Mesodermal cell (in vitro differentiated cells): Measurements from ENCODE around the gene NR5A2. TPM values are rescaled to one million over a fixed set of nuclear protein-coding genes. Genes with fewer than 3 reads are reported as not detected.

ENCODE experiments used
- H3K27ac ChIP-seq: 2 replicates; pipeline ENCODE4 v1.7.0; 2013; ENCODE audit warnings: mild to moderate bottlenecking, low read depth, low read length, moderate library complexity; ENCODE audit not compliant: severe bottlenecking
- H3K36me3 ChIP-seq: 2 replicates; pipeline ENCODE4 v1.7.1; 2013; ENCODE audit warnings: mild to moderate bottlenecking, low read length, moderate library complexity; ENCODE audit not compliant: control insufficient read depth, insufficient read depth
- H3K4me1 ChIP-seq: one replicate; pipeline ENCODE4 v1.7.1; 2013; ENCODE audit warnings: mild to moderate bottlenecking, low read length; ENCODE audit not compliant: insufficient read depth, control insufficient read depth, poor library complexity, severe bottlenecking
- H3K4me3 ChIP-seq: 2 replicates; pipeline ENCODE4 v1.7.0; 2013; ENCODE audit warnings: low read length, control low read depth, mild to moderate bottlenecking; ENCODE audit not compliant: insufficient read depth, poor library complexity, severe bottlenecking; ENCODE audit errors: extremely low read depth
- H3K9me3 ChIP-seq: 2 replicates; pipeline ENCODE4 v1.7.1; 2013; ENCODE audit warnings: mild to moderate bottlenecking, low read length, moderate library complexity; ENCODE audit not compliant: control insufficient read depth
- WGBS, 2 experiments: methylation state at CpG; one replicate each; pipeline ENCODE4 v1.1.5; 2013; ENCODE audit warnings: missing lambda C conversion rate in 2 of 2; ENCODE audit not compliant: insufficient coverage in 2 of 2; 5-methylcytosine and 5-hydroxymethylcytosine counted together
- polyA plus RNA-seq, 2 experiments: library from polyadenylated mRNA; stranded (reverse); fragments of 50-300 nt; gene quantifications; one replicate each; pipeline ENCODE4 v1.2.3, GENCODE V29; 2013

NR5A2 gene
- polyA plus RNA-seq (2013, experiment 1 of 2) = 1.4 TPM
- polyA plus RNA-seq (2013, experiment 2 of 2) = 1.5 TPM

GRCh38 chr1:200027264-200027823 is at the start of gene NR5A2:
Gene NR5A2 (plus strand): TSS chr1:200027710. CDS start chr1:200027848, 138 bp downstream.
- Histone ChIP-seq H3K4me3 (peak within 1 kb of the TSS; percentile 46), H3K27ac (no peak within 1 kb of the TSS)
- 100% methylated on average over 1 of the region's 1 CpG; no CpG with 5 or more reads in 1 of the 2 experiments for WGBS, 2 experiments

GRCh38 chr1:199978408-199978940 is 49.0 kb upstream of the NR5A2 start:
- Histone ChIP-seq H3K36me3 (no peaks in the 10 kb centered on the region), H3K4me1 (no peaks in the 10 kb centered on the region), H3K27ac (no peak overlapping the region), H3K4me3 (no peak overlapping the region), H3K9me3 (no peaks in the 10 kb centered on the region)
- 79 to 85% methylated on average over 2 to 6 of the region's 7 CpGs for WGBS, 2 experiments

More at GRCh38 chr1:200027264-200027823, at the start of gene NR5A2:
- Histone ChIP-seq H3K36me3 (no peaks in the 10 kb centered on the region), H3K4me1 (no peaks in the 10 kb centered on the region), H3K9me3 (no peaks in the 10 kb centered on the region)

- H3K4me3 ChIP-seq = no peak overlapping the region
- WGBS, 2 experiments = no CpG with 5 or more reads among the region's 1 CpG
- no peaks in the 10 kb centered on the region for H3K4me1 ChIP-seq
- H3K27ac ChIP-seq = no peak overlapping the region
- H3K36me3 ChIP-seq = no peaks in the 10 kb centered on the region
- H3K9me3 ChIP-seq = no peaks in the 10 kb centered on the region
Measured at GRCh38 chr1:199979071-199979470, 48.4 kb upstream of the NR5A2 start.

DNA sequence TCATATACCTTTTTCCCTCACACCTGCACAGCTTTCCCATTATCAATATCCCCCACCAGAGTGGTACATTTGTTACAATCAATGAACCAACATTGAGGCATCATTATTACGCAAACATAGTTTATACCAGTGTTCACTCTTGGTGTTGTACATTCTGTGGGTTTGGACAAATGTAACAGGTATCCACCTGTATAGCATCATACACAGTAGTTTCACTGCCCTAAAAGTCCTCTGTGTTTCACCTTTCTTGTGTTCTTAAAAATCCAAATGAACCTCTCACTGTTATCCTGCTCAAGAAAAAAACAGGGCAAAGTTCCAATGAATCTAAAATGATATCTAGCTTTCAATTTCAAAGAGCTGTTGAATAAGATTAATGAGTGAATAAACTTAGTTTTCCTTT is 45.9 kb upstream of the NR5A2 start:
- no CpG with 5 or more reads among the region's 1 CpG for WGBS, 2 experiments
- Histone ChIP-seq H3K4me1 (no peaks in the 10 kb centered on the region), H3K27ac (no peak overlapping the region), H3K9me3 (no peaks in the 10 kb centered on the region), H3K36me3 (no peaks in the 10 kb centered on the region), H3K4me3 (no peak overlapping the region)

- no peak overlapping the region for H3K27ac ChIP-seq
- no peak overlapping the region for H3K4me3 ChIP-seq
- 87 to 96% methylated on average over 6 of the region's 6 CpGs for WGBS, 2 experiments
- H3K4me1 ChIP-seq = no peaks in the 10 kb centered on the region
- H3K36me3 ChIP-seq = no peaks in the 10 kb centered on the region
- no peaks in the 10 kb centered on the region for H3K9me3 ChIP-seq
Measured at GRCh38 chr1:199982606-199983005, 44.9 kb upstream of the NR5A2 start.

DNA sequence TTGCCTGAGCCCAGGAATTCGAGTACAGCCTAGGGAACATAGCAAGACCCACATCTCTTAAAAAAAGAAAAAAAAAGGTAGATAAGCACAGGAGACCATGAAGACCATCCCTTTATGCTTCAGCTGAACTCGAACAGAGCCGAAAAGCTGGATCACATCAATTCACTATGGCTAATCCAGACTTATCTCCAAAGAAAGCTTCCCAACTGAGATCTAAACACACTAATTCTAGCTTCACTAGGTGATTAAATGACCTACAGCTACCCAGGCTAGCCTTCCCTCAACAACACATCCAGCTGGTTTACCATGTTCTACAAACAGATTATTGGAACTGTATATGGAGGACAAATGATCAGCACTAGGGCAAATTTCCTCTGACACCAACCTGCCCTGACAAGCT is 44.0 kb upstream of the NR5A2 start:
- H3K27ac ChIP-seq = no peak overlapping the region
- H3K4me1 ChIP-seq = no peaks in the 10 kb centered on the region
- 87 to 93% methylated on average over 2 to 3 of the region's 3 CpGs for WGBS, 2 experiments
- no peaks in the 10 kb centered on the region for H3K9me3 ChIP-seq
- H3K36me3 ChIP-seq = no peaks in the 10 kb centered on the region
- no peak overlapping the region for H3K4me3 ChIP-seq

- WGBS, 2 experiments = 36 to 43% methylated on average over 2 of the region's 3 CpGs
- Histone ChIP-seq H3K9me3 (no peaks in the 10 kb centered on the region), H3K36me3 (no peaks in the 10 kb centered on the region), H3K4me3 (no peak overlapping the region), H3K27ac (no peak overlapping the region), H3K4me1 (no peaks in the 10 kb centered on the region)
Measured at GRCh38 chr1:199995096-199995685, 32.3 kb upstream of the NR5A2 start.

DNA sequence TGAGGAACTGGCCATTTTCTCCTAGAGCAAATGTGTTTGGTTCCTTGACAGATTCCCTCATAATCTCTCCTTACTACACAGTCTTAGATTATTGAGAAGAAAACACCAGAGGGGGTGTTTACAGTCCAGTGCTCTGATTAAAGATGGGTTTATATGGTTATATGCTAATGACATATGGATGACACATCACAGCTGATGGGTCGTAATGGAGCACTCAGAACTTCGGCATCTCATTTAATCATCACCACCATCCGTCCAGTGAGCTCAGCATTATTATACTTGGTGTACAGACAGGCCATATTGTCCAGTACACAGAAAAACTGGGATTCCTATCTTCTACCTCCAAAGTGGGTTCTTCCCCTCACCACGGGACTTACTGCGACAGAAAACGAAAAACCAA is 22.3 kb upstream of the NR5A2 start:
- H3K9me3 ChIP-seq = no peaks in the 10 kb centered on the region
- no peak overlapping the region for H3K4me3 ChIP-seq
- H3K27ac ChIP-seq = no peak overlapping the region
- no peaks in the 10 kb centered on the region for H3K36me3 ChIP-seq
- no peaks in the 10 kb centered on the region for H3K4me1 ChIP-seq
- 87 to 94% methylated on average over 4 to 6 of the region's 6 CpGs for WGBS, 2 experiments

- Histone ChIP-seq H3K4me1 (no peaks in the 10 kb centered on the region), H3K27ac (no peak overlapping the region), H3K9me3 (no peaks in the 10 kb centered on the region), H3K4me3 (no peak overlapping the region), H3K36me3 (no peaks in the 10 kb centered on the region)
- WGBS, 2 experiments = 78 to 95% methylated on average over 1 to 3 of the region's 3 CpGs
Measured at GRCh38 chr1:200006711-200007110, 20.8 kb upstream of the NR5A2 start.

GRCh38 chr1:200015811-200016210 is 11.7 kb upstream of the NR5A2 start:
- Histone ChIP-seq H3K36me3 (no peaks in the 10 kb centered on the region), H3K27ac (no peak overlapping the region), H3K4me1 (no peaks in the 10 kb centered on the region), H3K9me3 (no peaks in the 10 kb centered on the region), H3K4me3 (no peak overlapping the region)
- 100% methylated on average over 1 of the region's 2 CpGs; no CpG with 5 or more reads in 1 of the 2 experiments for WGBS, 2 experiments
